Ectodermal cell (in vitro differentiated cells): ENCODE data around the gene FAM20A.
"Not testable (repeated sequence)": the region's sequence is repeated elsewhere in the genome, so short reads cannot be mapped to it uniquely, and the experiment has no call there.

Experiments used
- H3K27ac ChIP-seq: 2 replicates; pipeline ENCODE4 v1.7.0; 2013; ENCODE audit warnings: mild to moderate bottlenecking, low read depth, low read length; ENCODE audit not compliant: insufficient read depth, poor library complexity, severe bottlenecking
- H3K27me3 ChIP-seq: 2 replicates; pipeline ENCODE4 v1.7.0; 2013; ENCODE audit warnings: mild to moderate bottlenecking, low read length; ENCODE audit not compliant: insufficient read depth, control insufficient read depth, poor library complexity, severe bottlenecking
- H3K36me3 ChIP-seq: one replicate; pipeline ENCODE4 v1.7.0; 2013; ENCODE audit warnings: low read length; ENCODE audit not compliant: control insufficient read depth, insufficient read depth
- H3K4me1 ChIP-seq: one replicate; pipeline ENCODE4 v1.7.0; 2013; ENCODE audit warnings: low read length; ENCODE audit not compliant: control insufficient read depth, insufficient read depth
- H3K4me3 ChIP-seq: 2 replicates; pipeline ENCODE4 v1.7.0; 2013; ENCODE audit warnings: low read depth, low read length, control low read depth; ENCODE audit not compliant: insufficient read depth
- H3K9me3 ChIP-seq: 2 replicates; pipeline ENCODE4 v1.7.0; 2013; ENCODE audit warnings: mild to moderate bottlenecking, low read length, moderate library complexity; ENCODE audit not compliant: control insufficient read depth
- WGBS, 2 experiments: methylation state at CpG; one replicate each; pipeline ENCODE4 v1.1.7; 2013; ENCODE audit warnings: missing lambda C conversion rate in 2 of 2; 5-methylcytosine and 5-hydroxymethylcytosine counted together

The FAM20A gene

GRCh38 chr17:68497885-68498319 is 103.3 kb downstream of the FAM20A start:
- H3K4me1 ChIP-seq: no peaks in the 10 kb centered on the region
- no peaks in the 10 kb centered on the region for H3K9me3 ChIP-seq
- 65 to 74% methylated on average over 3 of the region's 3 CpGs for WGBS, 2 experiments
- H3K36me3 ChIP-seq: no peaks in the 10 kb centered on the region
- no peaks in the 10 kb centered on the region for H3K27me3 ChIP-seq
- H3K27ac ChIP-seq: no peak overlapping the region
- no peak overlapping the region for H3K4me3 ChIP-seq

DNA sequence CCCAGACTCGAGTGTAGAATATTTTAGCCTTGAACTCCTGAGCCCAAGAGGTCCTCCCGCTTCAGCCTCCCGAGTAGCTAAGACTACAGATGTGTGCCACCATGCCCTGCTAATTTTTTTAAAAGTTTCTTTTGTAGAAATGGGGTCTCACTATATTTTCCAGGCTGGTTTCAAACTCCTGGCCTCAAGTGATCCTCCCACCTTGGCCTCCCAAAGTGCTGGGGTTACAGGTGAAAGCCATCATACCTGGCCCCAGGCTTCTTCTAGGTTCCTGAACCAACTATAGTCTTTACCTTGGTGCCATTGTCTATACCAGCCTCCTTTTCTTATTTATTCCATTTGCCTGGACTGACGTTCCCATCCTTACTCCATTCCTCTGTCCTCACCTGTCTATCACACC is 106.1 kb downstream of the FAM20A start:
- 88% methylated on average over 4 of the region's 4 CpGs for WGBS, 2 experiments
- no peaks in the 10 kb centered on the region for H3K4me1 ChIP-seq
- no peaks in the 10 kb centered on the region for H3K36me3 ChIP-seq

GRCh38 chr17:68492394-68493054 is 108.6 kb downstream of the FAM20A start:
- H3K4me1 ChIP-seq, H3K4me3 ChIP-seq, H3K27me3 ChIP-seq, H3K9me3 ChIP-seq, H3K36me3 ChIP-seq, H3K27ac ChIP-seq: not testable (repeated sequence)
- 95% methylated on average over 8 of the region's 8 CpGs for WGBS, 2 experiments

More for the DNA sequence above, 106.1 kb downstream of the FAM20A start:
- H3K27ac ChIP-seq: no peak overlapping the region
- H3K9me3 ChIP-seq: no peaks in the 10 kb centered on the region
- no peaks in the 10 kb centered on the region for H3K27me3 ChIP-seq
- no peak overlapping the region for H3K4me3 ChIP-seq

- no peaks in the 10 kb centered on the region for H3K36me3 ChIP-seq
- no peaks in the 10 kb centered on the region for H3K9me3 ChIP-seq
- 90 to 92% methylated on average over 12 of the region's 12 CpGs for WGBS, 2 experiments
- H3K27ac ChIP-seq: no peak overlapping the region
- no peak overlapping the region for H3K4me3 ChIP-seq
- no peaks in the 10 kb centered on the region for H3K4me1 ChIP-seq
- no peaks in the 10 kb centered on the region for H3K27me3 ChIP-seq
These were observed 109.6 kb downstream of the FAM20A start for GRCh38 chr17:68491381-68492231.

GRCh38 chr17:68489919-68490318 is 111.2 kb downstream of the FAM20A start:
- no peaks in the 10 kb centered on the region for H3K36me3 ChIP-seq
- no peaks in the 10 kb centered on the region for H3K4me1 ChIP-seq
- 80 to 83% methylated on average over 4 of the region's 4 CpGs for WGBS, 2 experiments
- H3K27me3 ChIP-seq: no peaks in the 10 kb centered on the region
- no peak overlapping the region for H3K27ac ChIP-seq
- H3K9me3 ChIP-seq: no peaks in the 10 kb centered on the region
- H3K4me3 ChIP-seq: no peak overlapping the region
